HepG2 (cell line): ENCODE data around the gene IMPDH1. TPM values are rescaled to one million over a fixed set of nuclear protein-coding genes. Genes with fewer than 3 reads are reported as not detected.

Experiments used
- ATAD3A ChIP-seq: sonication (generic); formaldehyde crosslinking; IDR thresholded peaks from 2 replicates; pipeline ENCODE4 v1.4.0; 2020; ENCODE audit warnings: missing genetic modification reagents
- CENPBD1 ChIP-seq: sonication (generic); formaldehyde crosslinking; IDR thresholded peaks from 2 replicates; pipeline ENCODE4 v1.8.0; 2022; ENCODE audit warnings: missing genetic modification reagents, low read depth, mild to moderate bottlenecking, borderline replicate concordance
- DRAP1 ChIP-seq: IDR thresholded peaks from 2 replicates; pipeline ENCODE4 v1.6.1; 2016; ENCODE audit warnings: missing genetic modification reagents, missing compliant biosample characterization
- E2F5 ChIP-seq: sonication (generic); formaldehyde crosslinking; conservative IDR thresholded peaks from 2 replicates; pipeline ENCODE4 v1.4.0; 2020; ENCODE audit warnings: missing genetic modification reagents
- JARID2 ChIP-seq: sonication (generic); formaldehyde crosslinking; IDR thresholded peaks from 2 replicates; pipeline ENCODE4 v1.8.1; 2023; ENCODE audit warnings: missing genetic modification reagents, inconsistent platforms; ENCODE audit not compliant: insufficient replicate concordance
- MBD4 ChIP-seq: IDR thresholded peaks from 2 replicates; pipeline ENCODE4 v1.6.1; 2012; ENCODE audit warnings: low read length, inconsistent platforms, borderline replicate concordance
- NCOA5 ChIP-seq: sonication (generic); formaldehyde crosslinking; IDR thresholded peaks from 2 replicates; pipeline ENCODE4 v1.4.0; 2020; ENCODE audit warnings: missing genetic modification reagents
- SP4 ChIP-seq: sonication (generic); formaldehyde crosslinking; IDR thresholded peaks from 2 replicates; pipeline ENCODE4 v1.8.1; 2023; ENCODE audit warnings: mild to moderate bottlenecking, missing genetic modification reagents
- TAF15 ChIP-seq: fragments of 200-400 bp; formaldehyde crosslinking; IDR thresholded peaks from one replicate; pipeline ENCODE4 v1.6.1; 2018; ENCODE audit warnings: mild to moderate bottlenecking, low read depth, low read length; ENCODE audit not compliant: poor library complexity, severe bottlenecking
- YY1 ChIP-seq: IDR thresholded peaks from 2 replicates; pipeline ENCODE4 v1.6.1; 2011; ENCODE audit warnings: low read length, low read depth, moderate library complexity, mild to moderate bottlenecking; ENCODE audit not compliant: insufficient read depth, insufficient replicate concordance
- ZBTB49 ChIP-seq: sonication (generic); formaldehyde crosslinking; IDR thresholded peaks from 2 replicates; pipeline ENCODE4 v1.4.0; 2020; ENCODE audit warnings: missing genetic modification reagents, borderline replicate concordance
- ZKSCAN1 ChIP-seq: fragments of 150-350 bp; IDR thresholded peaks from 2 replicates; pipeline ENCODE4 v1.6.1; 2014; ENCODE audit warnings: low read length
- ZNF235 ChIP-seq: sonication (generic); formaldehyde crosslinking; IDR thresholded peaks from 2 replicates; pipeline ENCODE4 v1.8.1; 2023; ENCODE audit warnings: mild to moderate bottlenecking, missing genetic modification reagents, borderline replicate concordance
- ZNF253 ChIP-seq: sonication (generic); formaldehyde crosslinking; IDR thresholded peaks from 2 replicates; pipeline ENCODE4 v1.8.0; 2022; ENCODE audit warnings: mild to moderate bottlenecking, missing genetic modification reagents, borderline replicate concordance
- ZNF256 ChIP-seq: sonication (generic); formaldehyde crosslinking; conservative IDR thresholded peaks from 2 replicates; pipeline ENCODE4 v1.4.0; 2020; ENCODE audit warnings: missing genetic modification reagents
- ZNF34 ChIP-seq: sonication (generic); formaldehyde crosslinking; IDR thresholded peaks from 2 replicates; pipeline ENCODE4 v1.4.0; 2020; ENCODE audit warnings: mild to moderate bottlenecking, missing genetic modification reagents, borderline replicate concordance
- ZNF780A ChIP-seq: sonication (generic); formaldehyde crosslinking; IDR thresholded peaks from 2 replicates; pipeline ENCODE4 v1.8.0; 2022; ENCODE audit warnings: mild to moderate bottlenecking, missing genetic modification reagents, moderate library complexity
- polyA plus RNA-seq, 8 experiments: library from polyadenylated mRNA; depleted of rRNA in 3 of 8; stranded (reverse) in 7 of 8; unstranded in 1 of 8; fragments of >200 nt; fragmentation: Illumina TruSeq in 4 of 8; extraction: Trizol in 4 of 8; gene quantifications; 2 replicates each; pipeline versions ENCODE4 v1.2.1 to v1.2.3, GENCODE V29; 2011 to 2016; ENCODE audit warnings: low read depth in 4 of 8, missing spikeins in 1 of 8, mixed read lengths in 1 of 8; ENCODE audit not compliant: insufficient read depth in 1 of 8
- total RNA-seq, 5 experiments: library from RNA; depleted of rRNA; stranded (reverse); fragments of >200 nt; fragmentation: Illumina TruSeq; extraction: Trizol; gene quantifications; 2 replicates each; pipeline ENCODE4 v1.2.3, GENCODE V29; 2016; ENCODE audit warnings: low read depth in 1 of 5
- TF ChIP-seq, protein P1 (sequence below): sonication (generic); formaldehyde crosslinking; IDR thresholded peaks from 2 replicates; pipeline ENCODE4 v1.8.1; 2022; ENCODE audit warnings: mild to moderate bottlenecking, missing genetic modification reagents
- TF ChIP-seq, protein P2 (sequence below): IDR thresholded peaks from 2 replicates; pipeline ENCODE4 v1.6.1; 2016; ENCODE audit warnings: missing biosample characterization, missing genetic modification reagents, low read depth
- TF ChIP-seq, protein P3 (sequence below): sonication (generic); formaldehyde crosslinking; IDR thresholded peaks from 2 replicates; pipeline ENCODE4 v1.5.1; 2020; ENCODE audit warnings: missing genetic modification reagents, mild to moderate bottlenecking, borderline replicate concordance

Gene IMPDH1
- total and polyA plus RNA-seq, 2 of the 13 experiments (the other 11 are each of a cell fraction or from before 2014, with no cell fraction given), result 22.8 to 34.0 TPM

DNA sequence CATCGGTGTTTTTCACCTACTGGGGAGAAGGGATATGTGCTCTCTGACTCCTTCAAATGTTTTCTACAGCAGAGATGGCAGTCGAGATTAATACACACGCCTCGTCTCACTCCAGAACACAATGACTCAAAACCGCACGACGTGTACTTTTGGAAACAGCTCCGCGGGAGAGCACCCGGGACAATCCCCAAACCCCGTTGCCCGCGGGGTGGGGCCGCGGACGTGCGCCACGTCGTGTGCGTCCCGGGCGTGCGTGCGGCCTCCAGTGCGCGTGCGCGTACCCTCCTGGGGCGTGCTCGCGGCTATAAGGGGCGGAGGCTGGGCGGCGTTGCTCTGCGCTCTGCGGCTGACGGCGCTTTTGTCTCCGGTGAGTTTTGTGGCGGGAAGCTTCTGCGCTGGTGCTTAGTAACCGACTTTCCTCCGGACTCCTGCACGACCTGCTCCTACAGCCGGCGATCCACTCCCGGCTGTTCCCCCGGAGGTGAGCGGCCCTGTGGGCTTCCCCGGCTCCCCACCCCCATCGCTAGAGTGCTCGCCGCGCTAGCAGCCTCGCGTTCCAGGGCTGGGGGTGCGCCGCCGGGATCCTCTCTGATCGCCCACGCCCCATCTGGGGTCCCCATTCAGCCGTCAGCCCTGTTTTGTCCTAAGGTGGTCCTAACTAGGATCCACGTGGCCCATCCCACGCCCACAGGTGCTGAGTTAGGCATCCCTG, 45.9 kb upstream of the IMPDH1 start, which contains the start of gene HILPDA (continued):
- TF ChIP-seq NCOA5 (CRISPR knock-in tag), result no peak
- TF ChIP-seq E2F5 (CRISPR knock-in tag), result no peak
- 0 out of 2 replicates have a peak, but pooled peaks have one; percentile 32 for TF ChIP-seq ZNF253 (CRISPR knock-in tag)
- TF ChIP-seq ZNF235, result no peak
- TF ChIP-seq MBD4, result no peak
- peak; percentile 31 for TF ChIP-seq JARID2 (CRISPR knock-in tag)
- TF ChIP-seq TAF15, result no peak
- TF ChIP-seq ZBTB49 (CRISPR knock-in tag), result no peak
- TF ChIP-seq ATAD3A (CRISPR knock-in tag), result no peak
- TF ChIP-seq ZKSCAN1, result no peak
- TF ChIP-seq, protein P1, sequence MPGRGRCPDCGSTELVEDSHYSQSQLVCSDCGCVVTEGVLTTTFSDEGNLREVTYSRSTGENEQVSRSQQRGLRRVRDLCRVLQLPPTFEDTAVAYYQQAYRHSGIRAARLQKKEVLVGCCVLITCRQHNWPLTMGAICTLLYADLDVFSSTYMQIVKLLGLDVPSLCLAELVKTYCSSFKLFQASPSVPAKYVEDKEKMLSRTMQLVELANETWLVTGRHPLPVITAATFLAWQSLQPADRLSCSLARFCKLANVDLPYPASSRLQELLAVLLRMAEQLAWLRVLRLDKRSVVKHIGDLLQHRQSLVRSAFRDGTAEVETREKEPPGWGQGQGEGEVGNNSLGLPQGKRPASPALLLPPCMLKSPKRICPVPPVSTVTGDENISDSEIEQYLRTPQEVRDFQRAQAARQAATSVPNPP (CRISPR knock-in tag), result no peak
- TF ChIP-seq CENPBD1 (CRISPR knock-in tag), result no peak
- TF ChIP-seq ZNF34 (CRISPR knock-in tag), result no peak
- TF ChIP-seq DRAP1 (CRISPR knock-in tag), result peak; percentile 96
- TF ChIP-seq, protein P2, sequence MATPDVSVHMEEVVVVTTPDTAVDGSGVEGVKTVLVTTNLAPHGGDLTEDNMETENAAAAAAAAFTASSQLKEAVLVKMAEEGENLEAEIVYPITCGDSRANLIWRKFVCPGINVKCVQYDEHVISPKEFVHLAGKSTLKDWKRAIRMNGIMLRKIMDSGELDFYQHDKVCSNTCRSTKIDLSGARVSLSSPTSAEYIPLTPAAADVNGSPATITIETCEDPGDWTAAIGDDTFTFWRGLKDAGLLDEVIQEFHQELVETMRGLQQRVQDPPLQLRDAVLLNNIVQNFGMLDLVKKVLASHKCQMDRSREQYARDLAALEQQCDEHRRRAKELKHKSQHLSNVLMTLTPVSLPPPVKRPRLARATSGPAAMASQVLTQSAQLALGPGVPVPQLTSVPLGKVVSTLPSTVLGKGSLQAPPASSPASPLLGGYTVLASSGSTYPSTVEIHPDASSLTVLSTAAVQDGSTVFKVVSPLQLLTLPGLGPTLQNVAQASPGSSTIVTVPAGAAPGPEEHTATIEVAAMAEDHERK (CRISPR knock-in tag), result peak; percentile 95
- TF ChIP-seq, protein P3, sequence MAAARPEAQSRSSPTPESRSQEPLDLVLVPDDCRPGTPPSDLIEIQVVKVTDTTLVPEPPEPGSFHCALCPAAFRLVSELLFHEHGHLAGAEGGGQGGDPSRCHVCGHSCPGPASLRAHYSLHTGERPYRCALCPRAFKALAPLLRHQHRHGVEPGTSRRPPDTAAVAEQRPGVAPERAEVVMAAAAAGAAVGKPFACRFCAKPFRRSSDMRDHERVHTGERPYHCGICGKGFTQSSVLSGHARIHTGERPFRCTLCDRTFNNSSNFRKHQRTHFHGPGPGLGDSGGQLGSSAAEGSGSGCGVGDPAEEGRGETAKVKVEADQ (CRISPR knock-in tag), result peak; percentile 61; the same call in 1 of the 2 replicates
- peak; percentile 62 for TF ChIP-seq YY1
- no peak for TF ChIP-seq ZNF780A (CRISPR knock-in tag)
- 0 out of 2 replicates have a peak, but pooled peaks have one; percentile 28 for TF ChIP-seq SP4
- TF ChIP-seq ZNF256 (CRISPR knock-in tag), result no peak; the same call in 1 of the 2 replicates
